Measurements from ENCODE around the gene NEURL1B.
A peak's percentile ranks its signal among the peaks of the same experiment; 100 is the strongest.
"Not testable (repeated sequence)": the region's sequence is repeated elsewhere in the genome, so short reads cannot be mapped to it uniquely, and the experiment has no call there.

Gene NEURL1B

DNA sequence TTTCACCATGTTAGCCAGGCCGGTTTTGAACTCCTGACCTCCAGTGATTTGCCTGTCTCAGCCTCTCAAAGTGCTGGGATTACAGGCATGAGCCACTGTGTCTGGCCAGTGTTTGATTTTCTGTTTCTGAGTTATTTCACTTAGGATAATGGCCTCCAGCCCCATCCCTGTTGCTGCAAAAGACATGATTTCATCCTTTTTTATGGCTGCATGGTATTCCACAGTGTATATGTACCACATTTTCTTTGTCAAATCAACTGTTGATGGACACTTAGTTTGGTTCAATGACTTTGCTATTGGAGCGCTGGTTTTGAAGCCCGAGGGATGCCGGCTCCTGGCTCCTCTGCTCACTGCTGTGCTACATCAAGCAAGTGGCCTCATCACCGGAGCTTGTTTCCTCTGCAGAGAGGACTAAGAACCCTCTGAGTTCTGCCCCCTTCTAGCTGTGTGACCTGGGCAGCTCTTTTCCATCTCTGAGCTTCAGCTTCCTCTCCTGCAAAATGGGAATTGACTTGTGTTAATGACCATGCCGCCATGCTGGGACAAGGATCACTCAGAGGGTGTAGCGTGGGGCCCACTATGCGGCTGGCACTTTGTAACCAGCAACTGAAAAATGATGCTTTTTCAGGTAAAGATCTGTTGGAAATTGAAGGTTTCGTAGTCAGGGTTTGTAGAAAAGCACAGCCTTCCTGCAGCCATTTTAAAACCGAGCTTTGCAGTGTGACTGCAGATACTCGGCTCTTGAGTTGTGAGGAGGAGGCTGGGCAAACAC is 4.6 kb upstream of the NEURL1B start:
- no peak for DNase-seq

DNA sequence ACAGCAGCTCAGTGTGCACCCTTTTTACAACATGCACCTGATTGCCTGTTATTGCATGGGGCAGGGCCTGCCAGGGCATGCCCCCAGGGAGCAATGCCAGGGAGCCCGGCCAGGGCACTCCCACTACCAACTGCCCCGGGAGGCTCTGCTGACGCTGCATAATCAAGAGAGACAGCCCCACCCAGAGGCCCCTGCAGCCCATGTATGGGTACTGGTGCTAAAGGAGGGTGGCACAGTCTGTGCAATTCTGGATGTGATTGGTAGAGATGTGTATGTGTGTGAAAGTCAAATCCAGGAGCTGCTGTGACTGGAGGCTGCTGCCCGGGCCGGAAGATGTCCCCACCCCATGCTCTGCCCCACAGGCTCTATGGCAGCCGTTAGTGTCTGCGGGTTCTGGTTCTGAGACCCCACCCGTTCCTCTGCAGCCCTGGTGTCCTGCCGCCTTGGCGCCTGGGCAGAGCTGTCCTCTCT is 3.9 kb upstream of the NEURL1B start:
- no peak for DNase-seq

DNA sequence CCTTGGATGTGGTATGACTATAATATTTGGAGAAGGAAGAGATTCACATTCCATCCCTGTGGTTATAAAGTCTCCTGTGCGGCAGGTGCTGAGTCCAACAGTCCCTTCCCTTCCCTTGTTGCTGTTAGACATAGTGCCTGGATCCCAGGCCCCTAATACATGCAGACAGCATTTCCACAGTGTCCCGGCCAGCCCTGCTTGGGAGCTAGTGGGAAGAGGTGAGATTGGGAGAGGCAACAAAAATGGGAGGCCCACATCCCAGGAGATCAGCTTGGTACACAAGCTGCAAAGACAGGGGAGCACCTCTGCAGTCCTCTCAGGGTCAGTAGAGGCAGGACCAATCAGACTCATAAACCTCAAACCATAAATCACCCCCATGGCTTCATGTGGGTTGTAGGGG is 3.3 kb upstream of the NEURL1B start:
- DNase-seq = no peak

DNA sequence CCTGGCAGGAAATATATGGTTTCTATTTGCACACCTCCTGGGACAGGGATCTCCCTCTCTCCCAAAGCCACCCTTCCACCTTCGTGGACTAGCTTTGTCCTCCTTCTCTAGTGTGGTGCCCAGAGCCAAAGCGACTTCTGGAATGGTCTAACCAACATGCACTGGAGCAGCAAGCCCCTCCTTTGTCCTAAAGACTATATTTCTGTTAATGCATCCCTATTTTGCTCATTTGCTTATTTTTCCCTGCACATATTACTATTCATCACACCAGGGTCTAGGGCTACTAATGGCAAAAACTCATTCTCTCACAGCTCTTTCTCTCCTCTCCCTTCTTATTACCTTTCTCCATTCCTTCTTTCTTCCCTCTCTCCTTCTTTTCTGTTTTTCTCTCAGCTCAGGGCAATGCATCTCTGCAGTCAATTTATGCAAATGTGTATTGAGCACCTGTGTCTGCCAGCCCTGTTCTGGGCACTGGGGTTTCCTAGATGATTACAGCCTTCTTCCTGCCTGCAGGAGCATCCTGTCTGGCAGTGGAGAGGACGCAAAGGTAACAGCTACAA is 2.8 kb upstream of the NEURL1B start:
- DNase-seq = no peak

DNA sequence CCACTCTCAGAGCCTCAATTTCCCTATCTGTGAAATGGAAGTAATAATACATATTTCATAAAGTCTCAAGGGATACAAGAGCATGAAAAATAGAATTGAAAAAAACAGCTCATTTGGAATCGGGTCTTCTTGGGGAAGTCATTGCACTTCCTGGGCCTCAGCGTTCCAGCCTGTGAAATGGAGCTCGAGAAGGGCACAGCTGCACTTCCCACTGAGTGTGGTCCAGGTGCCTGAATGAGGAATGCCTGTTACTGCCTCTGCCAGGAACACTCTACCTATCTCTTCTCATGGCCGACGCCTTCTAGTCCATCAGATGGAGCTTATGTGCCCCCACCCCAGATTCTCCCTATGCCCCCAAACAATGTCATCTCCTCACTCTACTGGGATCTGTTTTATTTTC is 924 bp upstream of the NEURL1B start:
- no peak for DNase-seq

DNA sequence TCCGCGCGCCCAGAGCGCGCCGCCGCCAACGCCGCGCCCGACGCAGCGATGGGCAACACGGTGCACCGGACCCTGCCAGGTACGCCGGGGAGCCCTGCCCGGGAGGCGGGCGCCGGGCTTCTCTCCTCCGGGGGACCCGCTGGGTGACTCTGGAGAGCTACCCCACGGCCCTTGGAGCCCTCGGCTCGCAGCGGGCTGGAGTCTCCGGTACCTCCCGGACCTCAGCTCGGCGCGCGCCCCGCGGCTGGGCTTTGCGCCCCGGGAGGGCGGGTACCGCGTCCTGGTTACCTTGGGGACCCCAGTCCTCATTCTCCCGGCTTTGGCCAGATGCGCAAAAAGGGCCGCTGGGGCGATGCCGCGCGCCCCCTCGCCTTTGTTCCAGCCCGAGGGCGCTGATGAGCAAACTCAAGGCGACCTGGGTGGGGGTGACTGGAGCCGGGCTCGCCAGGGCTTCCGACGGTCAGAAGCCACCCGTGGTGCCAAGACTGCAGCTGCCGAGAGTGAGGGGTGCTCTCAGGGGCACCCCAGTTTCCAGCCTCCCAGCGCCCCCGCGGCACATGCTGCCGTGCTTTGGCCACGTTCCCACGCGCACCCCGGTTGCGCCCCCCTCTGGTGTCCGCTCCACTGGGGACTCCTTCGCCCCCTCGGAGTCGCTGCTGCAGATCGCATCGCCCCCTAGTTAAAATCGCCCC is 442 bp downstream of the NEURL1B start:
- DNase-seq = no peak

DNA sequence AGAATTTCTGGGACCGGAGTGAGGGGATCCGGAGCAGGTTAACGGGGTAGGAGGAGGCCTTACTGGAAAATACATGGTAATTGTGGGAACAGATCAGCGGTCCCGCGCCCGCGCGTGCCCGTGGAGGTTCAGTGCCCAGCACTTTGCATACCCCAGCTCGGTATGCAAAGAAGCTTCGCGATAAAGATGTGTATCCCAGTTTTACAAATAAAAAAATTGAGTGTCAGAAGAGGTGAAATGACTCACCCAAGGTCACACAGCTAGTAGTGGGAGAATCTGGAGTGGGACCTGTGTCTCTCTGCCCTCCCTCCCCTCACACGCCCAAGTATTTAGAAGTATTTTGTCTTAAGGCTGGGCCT is 967 bp downstream of the NEURL1B start:
- DNase-seq = no peak

DNA sequence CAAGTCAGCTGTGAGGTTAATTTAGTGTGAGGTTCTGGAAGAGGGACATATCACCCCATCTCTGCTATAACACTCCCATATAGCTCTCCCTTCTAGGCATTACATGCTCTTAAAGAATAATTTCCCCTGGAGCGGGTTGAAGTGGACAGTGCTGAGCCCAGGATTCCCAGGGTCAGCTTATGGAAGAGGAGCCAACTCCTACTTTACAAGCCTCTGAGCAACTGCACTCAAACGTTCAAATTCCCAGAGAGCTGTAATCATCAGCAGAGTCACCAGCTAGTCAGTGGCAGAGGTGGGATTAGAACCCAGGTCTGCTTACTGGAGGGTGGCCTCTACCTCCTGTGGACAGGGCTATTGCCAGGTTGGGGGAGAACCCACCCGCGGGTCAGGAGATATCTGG is 1.4 kb downstream of the NEURL1B start:
- DNase-seq = no peak

DNA sequence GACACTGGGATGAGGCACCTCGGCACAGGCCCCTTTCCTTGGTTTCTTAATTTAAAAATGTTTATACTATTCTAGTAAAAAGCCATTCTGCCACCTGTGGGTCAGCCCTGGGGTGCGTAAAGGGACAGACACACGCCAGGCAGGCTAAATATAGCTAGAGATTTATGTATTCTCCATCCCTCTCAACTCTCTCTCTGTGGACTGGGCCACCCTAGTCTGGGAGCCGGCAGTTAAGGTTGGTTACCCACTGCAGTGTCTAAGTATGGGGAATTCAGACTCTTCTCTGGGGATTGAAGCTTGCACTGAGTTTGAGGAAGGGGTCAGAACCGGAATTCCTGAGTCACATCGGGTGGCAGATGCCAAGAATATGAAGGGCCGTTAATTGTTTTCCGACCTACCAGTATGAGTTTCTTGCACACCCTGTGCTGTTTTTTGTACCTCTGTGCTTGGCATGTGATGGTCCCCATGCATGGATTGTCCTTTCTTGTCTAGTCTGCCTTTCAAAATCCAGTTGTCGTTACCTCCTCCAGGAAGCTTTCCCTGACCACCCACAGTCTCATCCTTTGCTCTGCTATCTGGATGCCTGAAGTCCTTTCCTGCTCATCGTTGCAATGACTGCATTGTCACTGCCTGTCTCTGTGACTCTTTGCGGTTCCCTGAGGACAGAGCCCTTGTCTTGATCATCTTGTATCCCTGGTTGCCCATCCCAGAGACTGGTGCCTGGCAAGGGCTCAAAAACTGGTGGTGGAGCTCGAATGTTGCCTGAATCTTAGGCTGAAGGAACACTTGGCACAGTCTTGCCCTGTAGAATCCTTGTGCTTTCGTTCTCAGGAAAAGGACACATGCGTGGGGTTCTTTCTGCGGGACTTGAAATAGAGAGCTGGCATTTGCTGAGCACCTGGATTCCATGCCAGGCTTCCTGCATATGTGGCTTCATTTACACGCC is 2.1 kb downstream of the NEURL1B start:
- DNase-seq = no peak

DNA sequence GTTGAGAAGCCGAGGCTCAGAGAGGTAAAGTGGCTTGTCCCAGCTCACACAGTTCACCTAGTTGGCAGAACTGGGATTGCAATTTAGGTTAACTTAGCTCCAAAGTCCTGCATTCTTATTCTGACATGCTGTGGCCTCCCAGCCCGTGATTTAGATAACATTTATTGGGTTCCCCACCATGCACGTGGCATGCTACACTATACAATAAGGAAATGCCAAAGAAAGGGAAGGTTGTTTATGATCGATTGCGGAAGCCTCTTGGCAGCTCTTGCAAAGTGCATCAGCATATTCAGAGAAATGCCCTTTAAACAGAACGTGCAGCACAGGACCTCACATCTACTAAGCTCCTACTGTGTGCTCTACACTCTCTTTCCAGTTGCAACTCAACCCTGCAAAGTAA is 3.2 kb downstream of the NEURL1B start:
- no peak for DNase-seq

DNA sequence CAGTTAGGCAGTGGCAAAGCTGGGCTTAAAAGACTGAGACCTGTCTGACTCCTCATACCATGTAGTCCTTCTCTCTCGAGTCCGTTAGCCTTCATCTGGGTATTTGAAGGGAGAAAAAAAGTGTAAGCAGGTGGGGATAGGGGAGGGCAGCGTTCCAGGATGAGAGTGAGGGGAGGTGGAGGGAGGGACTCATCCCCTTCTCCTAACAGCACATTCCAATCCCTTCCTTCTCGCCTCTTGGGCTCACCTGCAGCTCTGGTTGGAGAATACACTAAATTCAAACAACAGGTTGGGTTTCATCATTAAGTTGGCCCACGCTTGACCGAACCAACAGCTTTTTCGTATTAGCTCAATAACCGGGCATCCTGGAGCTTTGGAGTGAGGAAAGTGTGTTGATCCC is 3.6 kb downstream of the NEURL1B start:
- DNase-seq = no peak

DNA sequence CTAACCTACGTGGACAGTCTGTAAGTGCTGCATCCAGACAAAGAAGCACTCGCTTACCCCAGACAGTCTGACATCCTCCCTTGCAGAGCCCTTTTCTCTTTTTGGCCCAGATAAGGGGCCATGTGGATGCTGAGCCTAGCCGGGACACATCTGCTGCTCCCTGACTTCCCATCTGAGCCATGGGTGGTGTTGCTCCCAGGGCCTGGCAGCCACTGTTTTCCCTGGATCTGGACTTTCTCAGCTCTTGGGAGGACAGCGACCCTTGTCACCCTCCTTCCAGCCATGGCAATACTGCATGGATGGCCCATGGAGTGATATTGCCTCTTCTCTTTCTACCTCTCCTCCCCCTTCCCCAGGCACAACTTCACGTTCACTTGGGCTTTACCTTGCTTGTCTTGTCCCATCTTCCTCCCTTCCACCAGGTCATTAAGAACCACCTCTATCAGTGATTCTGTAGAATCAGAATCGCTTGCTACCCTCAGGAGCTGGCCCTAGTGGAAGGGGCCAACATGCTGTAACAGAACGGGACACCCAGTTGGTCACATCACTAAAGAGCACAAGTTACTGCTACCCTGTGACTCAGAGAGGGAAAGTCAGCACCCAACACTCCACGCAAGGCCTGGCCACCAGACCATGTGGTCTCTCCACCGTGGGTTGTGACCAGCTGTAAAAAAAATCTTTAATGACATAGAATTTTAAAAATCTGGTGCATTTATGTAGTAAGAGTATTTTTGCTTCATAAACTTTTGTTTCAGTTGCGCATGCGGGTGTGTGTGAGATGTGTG is 4.4 kb downstream of the NEURL1B start:
- DNase-seq = no peak

DNA sequence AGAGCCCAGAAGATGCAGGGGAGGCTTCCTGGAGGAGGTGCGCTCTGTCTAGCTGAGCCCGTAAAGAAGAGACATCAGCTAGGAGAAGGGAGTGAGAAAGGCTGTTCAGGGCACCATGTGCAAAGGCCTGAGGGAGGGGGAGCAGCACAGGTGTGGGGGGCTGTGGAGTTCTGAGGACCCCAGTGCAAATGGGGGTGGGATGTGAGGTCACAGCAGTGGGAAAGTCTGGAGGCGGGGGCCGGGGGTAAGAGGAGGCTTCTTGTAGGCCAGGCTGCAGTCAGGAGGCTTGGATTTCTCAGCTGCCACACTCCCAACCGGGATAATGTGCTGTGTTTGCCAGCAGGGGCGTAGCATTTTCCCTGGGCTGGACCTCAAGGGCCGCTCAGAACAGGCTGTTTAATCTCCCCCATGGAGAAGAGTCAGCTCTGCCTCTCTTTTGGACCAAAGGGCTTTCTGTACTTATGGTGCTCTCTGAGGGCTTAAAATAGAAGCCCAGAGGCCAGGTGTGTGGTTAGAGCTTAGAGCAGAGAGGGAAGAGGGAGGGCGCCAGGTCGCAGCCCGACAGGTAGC is 5.7 kb downstream of the NEURL1B start:
- DNase-seq = no peak

DNA sequence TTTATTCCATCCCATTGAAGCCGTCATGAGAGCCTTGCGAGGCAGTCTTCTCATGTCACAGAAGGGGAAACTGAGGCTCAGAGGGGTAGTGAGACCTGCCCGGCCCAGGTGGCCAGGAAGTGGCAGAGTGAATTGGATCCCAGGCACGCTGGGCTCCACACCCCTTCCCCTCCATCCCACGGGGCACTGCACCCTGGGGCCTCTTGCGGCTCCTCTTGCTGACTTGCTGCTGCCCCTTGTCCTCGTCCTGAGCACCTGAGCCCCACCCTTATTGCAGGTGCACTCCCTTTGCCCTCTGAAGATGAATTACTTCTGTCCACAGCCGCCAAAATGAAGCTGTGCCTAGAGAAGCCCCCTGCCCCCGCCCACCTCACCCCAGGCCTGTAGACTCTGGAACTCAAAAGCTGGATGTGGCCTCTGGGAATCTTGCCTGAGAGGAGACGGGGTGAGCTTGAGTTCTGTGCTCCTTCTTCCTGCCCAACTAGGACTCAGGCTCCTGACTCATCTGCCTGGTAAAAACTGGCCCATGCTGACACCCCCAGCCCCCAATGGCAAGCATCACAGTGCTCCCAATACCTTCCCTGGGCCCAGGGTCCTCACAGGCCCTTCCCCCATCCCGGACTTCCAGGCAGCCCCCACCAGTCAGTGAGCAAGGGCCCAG is 6.4 kb downstream of the NEURL1B start:
- DNase-seq = no peak

DNA sequence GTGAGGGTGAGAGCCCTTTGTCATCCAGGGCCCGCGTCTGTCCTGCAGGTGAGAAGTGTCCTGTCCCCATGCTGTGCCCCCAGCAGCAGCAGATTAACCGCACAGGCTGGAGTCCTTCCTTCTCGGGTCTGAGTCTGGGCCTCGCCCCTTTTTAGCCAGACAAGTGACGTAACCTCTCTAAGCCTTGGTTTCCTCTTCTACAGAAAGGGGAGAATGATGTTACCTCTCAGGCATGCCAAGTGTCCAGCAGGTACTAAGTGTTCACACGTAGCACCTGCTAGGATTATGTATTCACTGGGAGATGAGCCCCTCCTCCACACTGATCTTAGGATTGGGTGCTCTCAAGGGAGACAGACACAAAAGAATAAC is 6.9 kb downstream of the NEURL1B start:
- no peak for DNase-seq

DNA sequence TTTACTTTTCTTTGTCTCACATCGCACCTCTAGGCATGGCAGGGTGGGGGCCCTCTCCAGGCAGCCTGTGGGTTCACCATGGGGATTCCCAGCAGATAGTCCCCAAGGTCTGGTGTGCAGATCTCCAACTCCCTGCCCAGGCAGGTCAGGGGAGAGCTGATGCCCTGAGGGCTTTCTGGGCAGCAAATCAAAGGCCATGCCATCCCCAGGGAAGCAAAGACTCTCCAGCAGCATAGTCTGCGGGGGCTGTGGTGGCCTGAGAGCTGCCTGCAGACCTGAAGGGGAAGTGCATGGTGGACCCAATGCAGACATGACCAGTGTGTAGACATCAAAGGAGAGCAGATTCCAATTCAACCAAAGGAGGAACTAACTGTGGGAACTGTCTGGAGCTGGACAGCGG is 7.7 kb downstream of the NEURL1B start:
- DNase-seq = peak; percentile 8

DNA sequence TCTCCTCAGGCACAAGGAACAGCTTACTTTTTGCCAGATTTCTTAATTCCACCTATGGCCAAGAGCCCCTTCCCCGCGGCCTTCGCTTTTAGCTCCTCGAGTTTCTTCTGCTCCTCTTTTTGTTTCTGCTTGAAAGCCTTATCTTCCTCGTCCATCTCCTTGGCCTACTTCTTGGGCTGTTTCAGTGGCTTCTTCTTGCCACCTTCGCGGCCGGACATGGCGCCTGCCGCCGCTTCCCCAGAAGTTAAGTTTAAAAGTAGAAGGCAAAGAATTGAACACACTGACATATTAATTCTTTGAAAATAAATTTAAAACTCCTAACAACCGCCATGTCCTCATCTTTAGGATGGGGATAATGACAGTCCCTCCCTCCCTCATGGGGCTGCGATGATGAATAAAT is 15.4 kb downstream of the NEURL1B start:
- DNase-seq = not testable (repeated sequence)

DNA sequence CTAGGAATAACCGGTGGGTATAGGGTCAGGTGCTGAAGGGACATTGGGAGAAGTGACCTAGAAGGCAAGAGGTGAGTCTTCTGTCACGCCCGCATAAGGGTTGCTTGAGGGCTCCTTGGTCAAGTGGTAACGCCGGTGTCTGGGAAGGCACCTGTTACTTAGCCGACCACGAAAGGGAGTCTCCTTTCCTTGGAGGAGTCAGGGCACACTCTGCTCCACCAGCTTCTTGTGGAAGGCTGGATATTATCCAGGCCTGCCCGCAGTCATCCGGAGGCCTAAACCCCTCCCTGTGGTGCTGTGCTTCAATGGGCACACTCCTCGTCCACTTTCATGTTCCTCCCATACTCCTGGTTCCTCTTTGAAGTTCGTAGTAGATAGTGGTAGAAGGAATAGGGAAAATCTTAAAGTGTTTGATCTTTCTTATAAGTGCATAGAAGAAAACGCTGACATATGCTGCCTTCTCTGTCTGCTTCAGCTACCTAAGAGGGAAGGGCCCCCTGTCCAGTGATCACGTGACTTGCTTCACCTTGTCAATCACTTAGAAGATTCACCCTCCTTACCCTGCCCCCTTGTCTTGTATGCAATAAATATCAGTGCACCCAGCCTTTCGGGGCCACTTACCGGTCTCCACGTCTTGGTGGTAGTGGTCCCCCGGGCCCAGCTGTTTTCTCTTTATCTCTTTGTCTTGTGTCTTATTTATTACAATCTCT is 16.6 kb downstream of the NEURL1B start:
- not testable (repeated sequence) for DNase-seq

DNA sequence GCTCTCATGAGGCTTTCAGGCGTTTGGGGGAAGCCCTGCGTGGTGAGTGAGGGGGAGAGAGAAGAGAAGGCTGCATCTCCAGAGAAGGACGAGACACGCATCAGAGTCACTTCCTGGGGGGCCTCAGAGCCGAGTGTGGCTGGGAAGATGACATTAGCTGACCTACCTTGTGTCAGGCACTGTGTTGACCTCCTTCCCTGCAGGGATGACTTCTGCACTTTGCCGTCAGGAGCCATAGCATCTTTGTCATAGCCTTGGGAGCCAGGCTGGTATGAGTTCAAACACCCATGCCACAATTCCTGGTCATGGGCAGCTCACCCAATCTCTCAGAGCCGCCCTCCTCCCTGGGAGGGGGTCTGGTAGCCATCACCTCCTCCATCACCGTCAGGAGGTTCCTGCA is 17.3 kb downstream of the NEURL1B start:
- no peak for DNase-seq

DNA sequence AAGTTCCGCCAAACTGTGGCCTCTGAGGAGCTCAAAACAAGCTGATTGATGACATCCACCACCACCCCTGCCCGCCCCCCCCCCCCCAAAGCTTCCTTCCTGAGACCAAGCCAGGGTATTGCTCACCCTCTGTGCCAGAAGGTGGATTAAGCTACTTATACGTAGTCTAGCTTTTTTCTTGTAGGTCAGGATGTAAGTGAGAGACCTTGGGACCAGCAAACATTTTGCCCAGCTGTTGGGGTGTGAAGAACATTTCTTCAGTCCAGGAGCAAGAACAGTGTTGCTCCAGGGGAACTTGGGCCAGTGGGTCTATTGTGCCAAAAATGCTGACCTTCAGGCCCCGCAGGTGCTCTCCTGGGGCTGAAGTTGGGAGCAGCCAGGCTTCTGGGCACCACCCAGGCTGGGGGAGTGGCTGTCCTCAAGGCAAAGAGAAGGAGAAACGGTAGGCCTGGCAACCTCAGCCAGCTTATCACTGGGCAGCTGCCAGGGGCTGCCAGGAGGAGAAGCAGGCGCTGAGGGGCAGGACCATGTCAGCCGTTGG is 18.0 kb downstream of the NEURL1B start:
- DNase-seq = no peak

DNA sequence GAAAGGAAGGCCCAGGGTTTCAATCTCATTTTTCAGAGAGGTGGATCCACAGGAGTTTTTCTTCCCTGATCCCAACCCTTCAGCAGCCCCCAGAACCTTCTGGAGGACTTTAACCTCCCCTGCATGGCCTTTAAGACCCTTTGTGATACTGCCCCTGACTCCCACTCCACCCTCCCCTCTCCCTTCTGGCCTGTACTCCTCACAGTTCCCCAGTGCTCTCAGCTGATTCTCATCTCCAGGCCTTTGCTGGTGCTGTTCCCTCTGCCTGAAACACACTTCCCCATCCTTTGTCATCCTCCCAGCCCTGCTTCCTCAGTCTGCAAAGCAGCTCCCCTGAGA is 18.5 kb downstream of the NEURL1B start:
- no peak for DNase-seq
